ENCODE results near the gene B3GNT9. TPM values are rescaled to one million over a fixed set of nuclear protein-coding genes. Genes with fewer than 3 reads are reported as not detected.

B3GNT9 gene
- polyA plus RNA-seq, 3 donors from 2014 or later, result 0.13 to 0.18 TPM; not detected in 1

GRCh38 chr16:67191411-67191994 is 40.7 kb upstream of the B3GNT9 start:
- DNase-seq, result no peak
- H3K27me3 Mint-ChIP-seq (ENCODE audit: low read depth in 3 of 3), result peaks cover 1 to 9% (median 5%) of the 10 kb centered on the region in 3 donors
- peak overlapping the region; percentile 88 to 92 (median 88) for H3K4me3 Mint-ChIP-seq
- peak overlapping the region; percentile 57 to 93 (median 87) for H3K27ac Mint-ChIP-seq
- H3K36me3 Mint-ChIP-seq, result peaks cover 6 to 11% (median 6%) of the 10 kb centered on the region in 3 donors
- peaks cover 35 to 41% of the 10 kb centered on the region in 2 donors for H3K4me1 Mint-ChIP-seq
- H3K9me3 Mint-ChIP-seq, result no peaks in the 10 kb centered on the region

DNA sequence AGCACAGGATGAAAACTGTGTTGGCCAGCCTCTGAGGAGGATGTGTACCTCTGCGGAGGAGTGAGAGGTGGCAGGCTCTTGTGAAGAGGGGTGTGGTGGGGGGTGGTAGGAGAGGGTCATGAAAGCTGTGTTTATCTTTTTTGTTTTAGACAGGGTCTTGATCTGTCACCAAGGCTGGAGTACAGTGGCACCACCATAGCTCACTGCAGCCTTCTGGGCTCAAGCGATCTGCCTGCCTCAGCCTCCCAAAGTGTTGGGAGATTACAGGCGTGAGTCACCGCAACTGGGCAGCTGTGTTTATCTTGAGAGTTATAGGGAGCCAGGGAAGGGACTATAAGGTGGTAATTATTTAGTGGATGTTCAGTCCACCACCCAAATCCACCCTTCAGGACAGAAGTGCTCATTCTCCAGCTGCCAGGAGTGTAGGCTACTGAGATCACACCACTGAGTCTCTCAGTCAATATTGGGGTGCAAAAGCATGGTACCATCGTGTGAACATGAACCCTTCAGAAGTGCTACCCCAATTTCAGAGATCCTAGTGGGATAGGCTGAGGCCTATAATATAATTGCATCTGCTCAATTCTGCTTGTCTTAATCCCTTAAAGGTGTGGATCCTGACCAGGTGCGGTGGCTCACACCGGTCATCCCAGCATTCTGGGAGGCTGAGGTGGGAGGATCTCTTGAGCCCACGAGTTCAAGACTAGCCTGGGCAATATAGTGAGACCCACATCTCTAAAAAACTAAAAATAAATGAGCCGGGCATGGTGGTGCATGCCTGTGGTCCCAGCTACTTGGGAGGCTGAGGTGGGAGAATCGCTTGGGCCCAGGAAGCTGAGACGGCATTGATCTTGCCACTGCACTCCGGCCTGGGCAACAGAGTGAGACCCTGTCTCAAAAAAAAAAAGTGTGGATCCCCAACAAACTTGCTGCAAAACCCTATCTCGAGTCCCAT is 39.9 kb upstream of the B3GNT9 start:
- no peak for DNase-seq
- H3K9me3 Mint-ChIP-seq, result no peaks in the 10 kb centered on the region
- H3K4me1 Mint-ChIP-seq, result peaks cover 32 to 35% of the 10 kb centered on the region in 2 donors
- peaks cover 0 to 3% (median 0%) of the 10 kb centered on the region in 3 donors for H3K36me3 Mint-ChIP-seq
- no peak overlapping the region for H3K27ac Mint-ChIP-seq
- peaks cover 2 to 9% (median 5%) of the 10 kb centered on the region in 3 donors for H3K27me3 Mint-ChIP-seq (ENCODE audit: low read depth in 3 of 3)
- H3K4me3 Mint-ChIP-seq, result peak overlapping the region in 3 of 5 donors; percentile 88 to 91 (median 88)

DNA sequence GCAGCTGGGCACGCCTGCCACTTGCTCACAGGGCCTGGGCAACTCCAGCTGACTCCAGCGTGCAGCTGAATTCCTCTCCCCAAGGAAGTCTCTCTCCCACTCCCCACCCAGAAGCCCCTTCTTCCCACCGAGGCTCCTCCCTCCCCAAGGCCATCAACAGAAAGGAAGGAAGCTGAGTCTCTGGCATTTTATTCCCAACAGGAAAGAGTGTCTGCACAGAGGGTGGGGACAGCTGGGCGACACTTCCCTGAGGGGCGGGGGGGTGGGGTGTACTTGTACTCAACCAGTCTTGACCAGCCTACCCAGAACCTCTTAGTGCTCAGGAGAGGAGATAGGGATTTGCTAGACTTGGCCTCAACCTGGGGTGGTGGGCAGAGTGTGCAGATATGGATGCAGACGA is 39.2 kb upstream of the B3GNT9 start, which contains the start of gene EXOC3L1:
EXOC3L1 (minus strand) TSS at position 96 of the 400 bp plus-strand sequence. CDS start 460 bp downstream, outside the sequence.
- no peak for DNase-seq
- H3K4me1 Mint-ChIP-seq, result peaks cover 39% of the 10 kb centered on the region in 2 donors
- H3K27ac Mint-ChIP-seq, result no peak within 1 kb of the TSS
- peaks cover 7 to 10% (median 7%) of the 10 kb centered on the region in 3 donors for H3K27me3 Mint-ChIP-seq (ENCODE audit: low read depth in 3 of 3)
- H3K9me3 Mint-ChIP-seq, result no peaks in the 10 kb centered on the region
- no peaks in the 10 kb centered on the region for H3K36me3 Mint-ChIP-seq
- H3K4me3 Mint-ChIP-seq, result peak within 1 kb of the TSS in 2 of 5 donors; percentile 88 to 91

DNA sequence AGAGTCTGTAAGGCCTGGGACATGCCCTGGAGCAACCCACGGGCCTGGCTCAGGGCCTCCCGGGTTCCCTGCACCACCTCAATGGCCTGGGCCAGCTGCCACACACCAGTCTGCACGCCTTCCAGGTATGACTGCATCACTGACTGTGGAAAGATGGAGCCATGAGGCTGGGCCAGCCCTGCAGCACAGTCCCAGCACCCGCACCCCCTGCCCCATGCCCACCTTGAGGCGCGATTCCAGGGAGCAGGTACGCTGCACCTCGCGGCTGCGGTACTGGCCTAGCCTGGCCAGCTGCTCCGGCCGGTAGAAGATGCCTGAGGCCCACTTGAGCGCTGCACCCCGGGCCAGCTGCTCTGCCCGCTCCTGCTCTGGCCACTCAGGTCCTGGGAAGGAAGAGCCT is 38.0 kb upstream of the B3GNT9 start:
- H3K4me1 Mint-ChIP-seq, result peaks cover 32 to 36% of the 10 kb centered on the region in 2 donors
- H3K27me3 Mint-ChIP-seq (ENCODE audit: low read depth in 3 of 3), result peaks cover 7 to 10% (median 7%) of the 10 kb centered on the region in 3 donors
- H3K4me3 Mint-ChIP-seq, result no peak overlapping the region
- no peak for DNase-seq
- H3K36me3 Mint-ChIP-seq, result no peaks in the 10 kb centered on the region
- no peak overlapping the region for H3K27ac Mint-ChIP-seq
- H3K9me3 Mint-ChIP-seq, result no peaks in the 10 kb centered on the region

DNA sequence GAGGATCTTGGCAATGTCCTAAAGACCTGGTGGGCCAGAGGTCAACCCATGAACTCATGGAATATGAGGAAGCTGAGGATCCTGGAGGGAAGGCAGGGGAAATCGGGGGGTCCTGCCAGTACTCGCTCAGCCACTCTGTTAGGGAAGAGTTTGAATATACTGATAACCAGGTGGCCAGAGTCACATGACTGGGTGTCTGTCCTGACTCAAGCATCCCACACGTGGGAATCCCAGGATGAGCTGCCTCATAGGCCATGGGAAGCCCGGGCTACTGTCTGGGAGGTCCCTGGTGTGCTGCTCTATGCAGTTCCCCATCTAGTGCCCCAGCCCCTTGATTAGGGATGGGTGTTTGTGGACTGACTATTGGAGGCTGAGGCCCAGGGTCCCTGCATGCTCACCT is 37.5 kb upstream of the B3GNT9 start:
- Mint-ChIP-seq H3K9me3 (no peaks in the 10 kb centered on the region), H3K4me1 (peaks cover 27 to 31% of the 10 kb centered on the region in 2 donors), H3K4me3 (no peak overlapping the region), H3K36me3 (no peaks in the 10 kb centered on the region), H3K27ac (no peak overlapping the region), H3K27me3 (ENCODE audit: low read depth in 3 of 3) (peaks cover 7 to 8% (median 7%) of the 10 kb centered on the region in 3 donors)
- DNase-seq, result no peak

- H3K9me3 Mint-ChIP-seq, result no peaks in the 10 kb centered on the region
- H3K4me3 Mint-ChIP-seq, result no peak overlapping the region
- no peaks in the 10 kb centered on the region for H3K36me3 Mint-ChIP-seq
- no peak for DNase-seq
- no peak overlapping the region for H3K27ac Mint-ChIP-seq
- peaks cover 7 to 8% (median 7%) of the 10 kb centered on the region in 3 donors for H3K27me3 Mint-ChIP-seq (ENCODE audit: low read depth in 3 of 3)
- H3K4me1 Mint-ChIP-seq, result peaks cover 17 to 21% of the 10 kb centered on the region in 2 donors
Measured at GRCh38 chr16:67187175-67187890, 36.5 kb upstream of the B3GNT9 start.

- Mint-ChIP-seq H3K4me1 (peaks cover 13 to 15% of the 10 kb centered on the region in 2 donors), H3K27me3 (ENCODE audit: low read depth in 3 of 3) (peaks cover 4 to 7% (median 7%) of the 10 kb centered on the region in 3 donors), H3K27ac (no peak overlapping the region), H3K36me3 (no peaks in the 10 kb centered on the region), H3K4me3 (no peak overlapping the region), H3K9me3 (no peaks in the 10 kb centered on the region)
- DNase-seq, result no peak
Measured at GRCh38 chr16:67186550-67186950, 35.8 kb upstream of the B3GNT9 start.

- peaks cover 10% of the 10 kb centered on the region in 2 donors for H3K4me1 Mint-ChIP-seq
- no peaks in the 10 kb centered on the region for H3K36me3 Mint-ChIP-seq
- DNase-seq, result no peak
- H3K9me3 Mint-ChIP-seq, result no peaks in the 10 kb centered on the region
- peak overlapping the region in 2 of 6 donors; percentile 40 to 82 for H3K27ac Mint-ChIP-seq
- H3K4me3 Mint-ChIP-seq, result peak overlapping the region; percentile 88 to 93 (median 91)
- H3K27me3 Mint-ChIP-seq (ENCODE audit: low read depth in 3 of 3), result peaks cover 4 to 7% (median 7%) of the 10 kb centered on the region in 3 donors
Measured at GRCh38 chr16:67185651-67186134, 34.9 kb upstream of the B3GNT9 start.

GRCh38 chr16:67184995-67185650 is 34.3 kb upstream of the B3GNT9 start:
- Mint-ChIP-seq H3K9me3 (no peaks in the 10 kb centered on the region), H3K36me3 (no peaks in the 10 kb centered on the region)

DNA sequence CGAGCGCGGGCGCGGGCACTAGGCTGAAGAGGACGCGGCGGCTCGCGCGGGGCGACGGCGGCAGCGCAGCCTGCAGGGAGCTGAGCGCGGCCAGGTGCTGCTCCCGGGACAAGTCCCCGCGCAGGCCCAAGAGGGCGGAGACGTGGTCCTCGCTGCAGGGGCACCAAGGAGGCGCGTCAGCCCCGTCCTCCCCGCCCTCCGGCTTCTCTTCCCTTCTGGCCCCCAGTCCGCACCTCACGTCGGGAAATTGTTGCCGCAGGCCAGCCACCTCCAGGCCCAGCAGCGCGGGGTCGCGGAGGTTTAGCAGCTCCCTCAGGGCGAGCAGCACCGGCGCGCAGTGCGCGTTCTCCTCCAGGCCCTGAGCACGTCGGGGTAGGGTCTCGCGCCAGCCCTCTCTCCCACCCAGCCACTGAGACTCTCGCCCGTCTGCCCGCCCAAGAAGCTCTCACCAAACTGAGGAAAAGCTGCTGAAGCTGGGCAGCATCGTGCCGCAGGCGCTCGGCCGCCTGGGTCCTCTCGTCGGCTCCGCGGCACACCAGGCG is 33.7 kb upstream of the B3GNT9 start:
- DNase-seq, result no peak
- Mint-ChIP-seq H3K27ac (no peak overlapping the region), H3K4me3 (peak overlapping the region in 4 of 5 donors; percentile 4 to 74 (median 40)), H3K36me3 (no peaks in the 10 kb centered on the region), H3K27me3 (ENCODE audit: low read depth in 3 of 3) (peaks cover 2 to 11% (median 7%) of the 10 kb centered on the region in 3 donors), H3K4me1 (peaks cover 10% of the 10 kb centered on the region in 2 donors), H3K9me3 (no peaks in the 10 kb centered on the region)

More at GRCh38 chr16:67184995-67185650, 34.3 kb upstream of the B3GNT9 start:
- Mint-ChIP-seq H3K4me1 (peaks cover 10% of the 10 kb centered on the region in 2 donors), H3K27ac (peak overlapping the region; percentile 30 to 82 (median 56)), H3K27me3 (ENCODE audit: low read depth in 3 of 3) (peaks cover 2 to 7% (median 7%) of the 10 kb centered on the region in 3 donors), H3K4me3 (peak overlapping the region; percentile 88 to 93 (median 91))
- peak; percentile 79 to 82 (median 79) for DNase-seq

DNA sequence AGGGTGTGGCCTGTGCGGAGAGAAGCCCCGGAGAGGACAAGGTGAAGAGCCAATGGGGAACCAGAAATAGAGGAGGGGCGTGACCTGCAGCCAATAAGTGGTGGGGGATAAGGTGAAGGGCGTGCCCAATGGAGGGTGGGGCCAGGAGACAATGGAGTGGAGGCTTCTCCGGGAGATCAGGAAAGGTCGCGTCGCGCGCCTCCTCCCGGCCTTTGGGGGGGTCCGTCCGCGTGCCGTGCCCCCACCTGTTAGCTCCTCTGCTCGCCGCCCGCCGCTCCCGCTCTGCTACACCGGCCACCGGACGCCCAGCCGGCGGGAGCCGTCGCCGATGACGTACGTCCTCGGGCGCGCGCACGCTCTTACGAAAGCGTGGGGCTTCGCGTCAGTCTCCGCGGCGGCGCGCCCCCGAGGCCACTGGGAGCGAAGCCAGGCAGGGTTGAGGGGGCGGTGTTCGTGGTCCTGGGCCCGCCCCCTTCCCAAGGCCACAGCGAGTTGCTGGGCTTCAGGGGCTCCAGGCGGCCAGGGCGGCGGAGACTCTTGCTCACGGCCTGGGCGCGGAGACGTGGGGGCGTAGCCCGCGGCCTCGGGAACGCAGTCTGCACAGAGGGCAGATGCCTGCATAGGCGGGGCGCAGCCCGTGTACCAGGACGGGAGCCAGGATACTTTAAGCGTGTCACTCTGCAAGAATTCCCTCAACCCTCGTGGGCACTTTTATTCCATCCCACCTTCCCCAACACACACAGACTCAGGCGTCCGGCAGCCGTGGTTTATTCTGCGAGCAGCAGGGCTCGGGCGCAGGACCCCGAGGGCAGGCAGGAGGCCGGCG is 33.0 kb upstream of the B3GNT9 start, which contains the start of gene MATCAP1:
MATCAP1 (minus strand) TSS at position 337 of the 826 bp plus-strand sequence. CDS start 3,353 bp downstream, outside the sequence.
- H3K4me3 Mint-ChIP-seq, result peak within 1 kb of the TSS in 4 of 5 donors; percentile 4 to 74 (median 40)
- peaks cover 10% of the 10 kb centered on the region in 2 donors for H3K4me1 Mint-ChIP-seq
- peaks cover 2 to 9% (median 7%) of the 10 kb centered on the region in 3 donors for H3K27me3 Mint-ChIP-seq (ENCODE audit: low read depth in 3 of 3)
- DNase-seq, result peak; percentile 93 to 96 (median 95)
- H3K36me3 Mint-ChIP-seq, result no peaks in the 10 kb centered on the region
- H3K9me3 Mint-ChIP-seq, result no peaks in the 10 kb centered on the region
- peak within 1 kb of the TSS in 1 of 6 donors; percentile 45 for H3K27ac Mint-ChIP-seq

- H3K27ac Mint-ChIP-seq, result no peak overlapping the region
- H3K36me3 Mint-ChIP-seq, result no peaks in the 10 kb centered on the region
- H3K27me3 Mint-ChIP-seq (ENCODE audit: low read depth in 3 of 3), result peaks cover 2 to 9% (median 7%) of the 10 kb centered on the region in 3 donors
- DNase-seq, result no peak
- no peaks in the 10 kb centered on the region for H3K9me3 Mint-ChIP-seq
- H3K4me1 Mint-ChIP-seq, result peaks cover 10 to 13% of the 10 kb centered on the region in 2 donors
- no peak overlapping the region for H3K4me3 Mint-ChIP-seq
Measured at GRCh38 chr16:67183284-67183626, 32.5 kb upstream of the B3GNT9 start.

Measured in immature natural killer cell (primary cell).